GM21367 (cell line): ENCODE data around the gene UBR4.

Source experiments
- ATAC-seq: cut with Tn5 transposase; IDR thresholded peaks from one replicate; pipeline ENCODE4 v1.9.1; 2021; ENCODE audit not compliant: unreplicated experiment

UBR4 gene

DNA sequence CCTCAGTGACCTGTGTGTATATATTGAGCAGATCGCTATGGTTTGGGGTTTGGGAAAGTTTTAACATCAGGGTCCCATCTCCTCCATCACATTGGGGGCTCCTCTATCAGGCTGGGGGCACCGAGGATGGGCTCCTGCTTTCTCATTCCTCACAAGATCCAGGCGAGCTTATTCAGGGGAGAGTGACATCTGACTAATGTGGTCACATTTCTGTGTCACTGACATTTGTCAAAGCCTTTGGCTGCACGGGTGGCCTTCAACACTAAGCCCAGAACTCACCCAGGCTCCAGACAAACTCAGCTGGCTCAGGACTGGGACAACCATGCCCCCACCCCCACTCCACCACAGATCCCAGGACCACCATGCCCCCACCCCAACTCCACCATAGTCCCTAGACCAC lies 150.3 kb downstream of the UBR4 start:
- ATAC-seq: no peak

DNA sequence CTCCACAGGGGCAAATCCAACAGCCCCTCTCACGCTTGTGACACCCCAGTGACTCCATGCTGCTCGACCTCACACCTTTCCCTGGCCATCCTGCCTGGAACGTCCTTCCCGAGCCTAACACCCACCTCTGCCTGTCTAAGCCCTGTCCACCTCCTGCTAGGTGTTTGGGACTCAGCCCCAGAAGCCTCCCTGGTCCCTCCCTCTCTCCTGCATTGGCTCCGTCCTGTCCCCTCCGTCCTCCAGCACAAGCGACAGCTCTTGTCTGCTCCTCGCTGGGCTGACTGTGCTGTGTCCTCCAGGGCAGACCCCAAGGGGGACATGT lies 151.6 kb downstream of the UBR4 start:
- no peak for ATAC-seq

DNA sequence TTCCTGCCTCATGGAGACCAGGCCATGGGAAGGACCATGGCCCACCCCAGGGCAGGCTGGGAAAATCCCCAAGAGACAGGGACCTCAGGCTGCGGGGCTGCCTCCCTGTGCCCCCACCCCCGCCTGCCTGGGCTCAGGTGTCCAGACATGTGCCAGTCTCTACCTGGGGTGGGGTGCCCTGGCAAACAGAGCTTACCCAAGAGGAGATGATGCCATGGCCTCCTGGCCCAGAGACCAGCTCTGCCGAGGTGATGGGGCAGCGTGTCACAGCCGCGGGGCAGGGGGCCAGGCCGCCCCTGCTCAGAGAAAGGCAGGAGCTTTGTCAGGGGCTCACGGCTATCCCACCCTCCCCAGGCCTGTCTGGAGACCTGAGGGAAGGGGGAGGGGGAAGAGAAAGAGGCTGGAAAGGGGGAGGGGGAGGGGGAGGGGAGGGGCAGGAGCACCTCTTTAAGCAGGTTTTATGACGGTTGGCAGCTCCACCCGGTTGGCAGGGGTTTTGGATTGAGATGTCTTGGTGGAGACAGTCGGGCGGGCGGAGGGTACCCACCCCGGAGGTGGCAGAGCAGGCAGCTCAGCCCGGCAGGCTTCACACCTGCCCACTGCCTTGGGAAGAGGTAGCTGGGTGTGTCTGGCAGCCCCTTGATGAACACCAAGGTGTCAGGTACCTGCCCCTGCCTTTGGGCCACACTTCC lies 152.1 kb downstream of the UBR4 start:
- ATAC-seq: no peak

DNA sequence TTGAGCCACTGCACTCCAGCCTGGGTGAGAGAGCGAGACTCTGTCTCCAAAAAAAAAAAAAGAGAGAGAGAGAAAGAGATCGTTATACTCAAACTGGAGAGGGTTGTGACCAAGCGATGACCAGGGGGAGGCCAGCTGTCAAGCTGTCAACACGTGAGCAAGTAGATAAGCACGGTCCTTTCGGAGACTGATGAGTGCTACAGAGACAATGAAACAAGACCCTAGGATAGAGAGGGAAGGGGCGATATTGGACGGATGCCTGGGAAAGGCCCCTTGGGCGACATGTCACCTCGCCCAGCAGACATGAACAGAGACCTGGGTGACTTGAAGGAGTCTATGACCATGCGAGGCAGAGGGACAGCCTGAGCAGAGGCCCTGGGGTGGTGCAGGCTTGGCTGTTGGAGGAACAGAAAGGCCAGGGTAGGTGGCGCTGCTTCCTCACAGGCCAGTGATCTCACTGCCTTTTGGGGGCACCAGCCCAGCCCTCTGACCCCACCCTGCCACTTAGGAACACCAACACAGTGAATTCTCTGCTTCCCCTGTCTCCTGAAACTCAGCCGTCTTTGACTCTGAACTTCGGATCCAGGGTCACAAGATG lies 152.8 kb downstream of the UBR4 start:
- ATAC-seq: no peak

DNA sequence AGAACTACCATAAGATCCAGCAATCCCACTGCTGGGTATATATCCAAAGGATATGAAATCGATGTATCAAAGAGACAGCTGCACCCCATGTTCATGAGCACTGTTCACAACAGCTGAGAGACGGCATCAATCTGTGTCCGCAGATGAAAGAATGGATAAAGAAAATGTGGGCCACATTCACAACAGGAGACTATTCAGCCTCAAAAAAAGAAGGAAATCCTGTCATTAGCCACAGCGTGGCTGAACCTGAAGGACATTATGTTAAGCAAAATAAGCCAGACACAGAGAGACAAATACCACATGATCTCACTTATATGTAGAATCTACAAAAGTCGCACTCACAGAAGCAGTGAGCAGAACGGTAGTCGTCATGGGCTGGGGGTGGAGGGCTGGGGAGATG lies 154.4 kb downstream of the UBR4 start:
- ATAC-seq: no peak

DNA sequence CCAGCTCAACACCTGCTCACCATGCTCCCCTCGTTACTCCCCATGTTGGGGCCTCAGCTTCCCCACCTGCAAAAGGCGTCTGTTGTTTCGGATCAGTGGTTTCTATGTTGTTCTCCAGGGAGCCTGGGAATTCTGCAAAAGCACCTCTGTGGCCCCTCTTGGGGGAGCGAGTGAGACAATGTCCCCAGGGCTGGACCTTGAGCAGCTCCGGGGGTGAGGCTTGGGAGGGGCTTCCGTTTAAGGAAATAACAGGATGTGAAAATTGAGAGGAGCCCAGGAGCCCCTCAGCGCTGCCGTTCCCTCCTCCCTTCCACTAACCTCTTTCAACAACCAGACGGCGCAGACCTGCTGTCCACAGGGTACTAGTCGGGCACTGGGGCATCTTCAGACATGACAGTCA lies 155.1 kb downstream of the UBR4 start:
- no peak for ATAC-seq

DNA sequence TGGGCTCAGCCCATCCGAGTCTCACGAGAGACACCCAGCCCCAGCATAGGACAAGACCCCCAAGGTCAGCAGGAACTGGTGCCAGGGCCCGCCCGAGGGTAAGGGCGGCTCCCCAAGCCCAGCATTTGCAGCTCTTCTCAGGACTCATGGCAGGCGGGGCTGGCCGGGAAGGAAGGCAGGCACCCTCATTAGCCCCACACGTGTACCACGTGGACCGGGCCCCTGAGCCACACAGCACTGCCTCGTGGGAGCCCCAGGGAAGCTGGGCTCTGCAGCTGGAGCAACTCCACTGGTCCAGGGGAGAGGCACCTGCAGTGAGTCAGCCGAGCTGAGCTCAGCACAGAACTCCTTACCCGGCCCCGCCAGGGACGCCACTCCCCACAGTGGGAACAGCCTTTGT lies 155.8 kb downstream of the UBR4 start:
- no peak for ATAC-seq

DNA sequence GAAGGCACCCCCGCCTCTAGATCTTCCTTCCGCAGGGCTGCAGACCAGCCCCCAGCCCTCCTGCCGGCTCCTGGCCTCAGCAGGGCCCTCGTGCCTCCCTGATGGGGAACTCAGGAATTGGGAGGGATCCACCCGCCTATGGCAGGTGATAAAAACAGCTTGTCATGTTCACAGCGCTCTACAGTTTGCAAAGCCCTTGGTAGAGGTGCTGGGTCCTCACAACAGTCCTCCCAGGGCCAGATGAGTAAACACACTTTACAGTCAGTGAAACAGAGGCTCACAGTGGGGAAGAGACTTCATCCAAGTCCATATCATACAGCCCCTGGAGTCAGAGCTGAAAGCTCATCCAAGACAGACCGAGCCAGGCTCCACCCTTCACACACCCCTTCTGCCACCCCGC lies 156.6 kb downstream of the UBR4 start:
- no peak for ATAC-seq

DNA sequence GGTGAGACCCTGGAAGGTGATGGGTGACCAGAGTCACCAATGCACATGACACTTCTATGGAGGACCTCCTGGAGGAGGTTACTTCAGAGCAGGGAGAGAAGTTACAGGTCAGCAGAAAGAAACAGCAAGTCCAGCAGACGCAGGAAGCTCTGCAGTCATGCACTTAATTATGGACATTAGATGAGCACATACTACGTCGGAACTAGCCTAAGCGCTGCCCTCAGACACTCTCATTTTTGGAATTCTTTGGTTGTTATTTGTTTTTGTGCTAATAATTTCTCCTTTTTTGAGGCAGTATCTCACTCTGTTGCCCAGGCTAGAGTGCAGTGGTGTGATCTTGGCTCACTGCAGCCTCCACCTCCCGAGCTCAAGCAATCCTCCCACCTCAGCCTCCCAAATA lies 160.3 kb downstream of the UBR4 start:
- ATAC-seq: no peak

DNA sequence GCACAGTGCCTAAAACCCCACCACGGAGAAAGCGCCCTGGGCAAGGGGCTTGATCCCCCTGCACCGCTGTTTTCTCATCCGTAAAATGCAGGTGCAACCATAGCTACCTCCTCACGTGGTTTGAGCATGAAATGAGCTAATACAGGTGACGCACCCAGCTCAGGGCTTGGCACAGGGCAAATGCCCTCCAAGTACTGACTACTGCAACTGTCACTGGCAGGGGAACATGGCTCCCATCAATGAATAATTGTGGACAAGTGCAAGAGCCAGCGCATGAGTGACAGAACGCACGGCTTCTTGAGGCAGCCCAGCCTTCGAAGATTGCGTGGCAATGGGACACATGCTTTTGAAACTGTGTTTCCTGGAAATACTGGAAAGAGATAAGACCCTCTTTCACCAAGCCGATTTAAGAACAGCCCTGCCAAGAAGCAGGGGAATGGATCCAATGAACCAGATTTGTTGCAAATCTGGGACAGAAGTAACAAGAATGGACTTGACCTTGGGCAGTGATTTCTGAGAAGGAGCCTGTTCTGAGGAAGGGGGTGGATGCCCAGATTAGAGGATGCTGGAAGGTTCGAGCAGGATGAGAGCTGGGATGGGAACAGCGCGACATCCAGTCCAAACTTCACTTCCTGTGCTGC lies 160.8 kb downstream of the UBR4 start:
- no peak for ATAC-seq

DNA sequence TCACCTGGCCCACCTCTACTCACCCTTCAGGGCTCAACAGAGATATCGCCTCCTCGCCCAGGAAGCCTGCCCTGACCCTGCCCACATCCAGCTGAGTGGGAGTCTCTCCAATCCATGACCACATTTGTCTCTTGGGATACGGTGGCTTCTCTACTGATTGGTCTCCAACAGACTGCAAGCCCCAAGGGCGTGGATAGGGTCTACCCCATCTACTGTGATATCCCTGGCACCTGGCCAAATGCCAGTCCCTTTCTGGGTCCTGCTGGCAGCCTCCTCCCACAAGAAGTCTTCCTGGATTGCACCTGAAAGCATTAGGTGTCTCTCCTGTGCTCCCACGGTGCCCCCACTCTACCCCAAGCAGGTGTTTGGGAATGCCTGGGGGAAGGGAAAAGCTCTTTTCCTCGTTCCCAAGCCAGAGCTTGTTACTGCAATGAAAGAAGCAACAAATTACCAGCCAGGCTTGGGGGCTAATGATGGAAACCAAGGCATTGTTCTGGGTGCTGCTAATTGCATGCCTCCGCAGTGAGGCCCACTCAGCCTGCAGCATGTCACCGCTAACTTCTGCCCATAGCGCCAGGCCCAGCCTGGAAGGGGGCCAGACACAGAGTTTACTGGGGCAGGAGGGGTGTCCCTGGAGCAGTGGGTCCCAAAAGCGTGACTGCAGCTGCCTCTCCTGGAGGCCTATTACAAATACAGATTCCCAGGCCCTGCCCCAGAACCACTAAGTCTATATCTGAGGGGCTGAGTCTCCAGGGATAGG lies 162.9 kb downstream of the UBR4 start:
- ATAC-seq: no peak

DNA sequence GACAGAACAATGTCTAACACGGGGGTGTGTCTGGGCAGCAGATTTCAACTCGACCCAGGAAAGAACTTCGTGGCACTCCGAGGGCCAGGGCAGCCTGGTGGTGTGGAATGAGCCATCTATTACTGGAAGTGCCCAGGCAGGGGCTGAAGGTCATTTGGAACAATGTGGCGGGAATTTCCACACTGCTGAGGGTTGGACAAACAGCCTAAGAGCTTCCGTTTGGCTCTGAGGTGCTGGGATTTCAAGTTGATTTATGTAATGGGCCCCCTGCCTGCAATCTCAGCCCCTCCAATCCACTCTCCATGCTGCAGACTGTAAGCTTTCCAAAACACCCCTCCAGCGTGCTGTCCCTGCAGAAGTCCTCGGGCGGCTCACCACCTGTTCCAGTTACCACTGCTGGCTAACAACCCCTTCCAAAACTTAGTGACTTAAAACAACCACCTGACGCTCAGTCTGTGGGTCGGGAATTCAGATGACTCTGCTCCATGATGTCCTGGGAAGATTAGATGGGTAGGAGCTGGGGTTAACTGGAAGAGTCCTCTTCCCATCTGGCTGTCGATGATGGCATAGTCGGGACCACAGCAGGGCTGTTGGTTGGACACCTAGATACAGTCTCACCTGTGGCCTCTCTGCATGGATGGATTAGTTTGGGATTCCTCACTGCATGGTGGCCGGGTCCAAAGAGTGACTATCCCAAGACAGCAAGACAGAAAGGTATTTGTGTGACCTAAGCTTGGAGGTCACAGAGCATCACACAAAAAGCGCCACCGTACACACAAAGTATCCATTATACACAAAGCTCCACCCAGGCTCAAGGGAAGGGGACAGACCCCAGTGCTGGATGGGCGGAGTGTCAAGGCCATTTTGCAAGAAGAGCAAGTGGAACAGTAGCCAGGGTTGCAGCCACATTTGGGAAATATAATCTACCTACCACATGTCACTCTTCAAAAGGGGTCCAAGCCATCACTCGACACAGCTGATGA lies 163.9 kb downstream of the UBR4 start:
- no peak for ATAC-seq

DNA sequence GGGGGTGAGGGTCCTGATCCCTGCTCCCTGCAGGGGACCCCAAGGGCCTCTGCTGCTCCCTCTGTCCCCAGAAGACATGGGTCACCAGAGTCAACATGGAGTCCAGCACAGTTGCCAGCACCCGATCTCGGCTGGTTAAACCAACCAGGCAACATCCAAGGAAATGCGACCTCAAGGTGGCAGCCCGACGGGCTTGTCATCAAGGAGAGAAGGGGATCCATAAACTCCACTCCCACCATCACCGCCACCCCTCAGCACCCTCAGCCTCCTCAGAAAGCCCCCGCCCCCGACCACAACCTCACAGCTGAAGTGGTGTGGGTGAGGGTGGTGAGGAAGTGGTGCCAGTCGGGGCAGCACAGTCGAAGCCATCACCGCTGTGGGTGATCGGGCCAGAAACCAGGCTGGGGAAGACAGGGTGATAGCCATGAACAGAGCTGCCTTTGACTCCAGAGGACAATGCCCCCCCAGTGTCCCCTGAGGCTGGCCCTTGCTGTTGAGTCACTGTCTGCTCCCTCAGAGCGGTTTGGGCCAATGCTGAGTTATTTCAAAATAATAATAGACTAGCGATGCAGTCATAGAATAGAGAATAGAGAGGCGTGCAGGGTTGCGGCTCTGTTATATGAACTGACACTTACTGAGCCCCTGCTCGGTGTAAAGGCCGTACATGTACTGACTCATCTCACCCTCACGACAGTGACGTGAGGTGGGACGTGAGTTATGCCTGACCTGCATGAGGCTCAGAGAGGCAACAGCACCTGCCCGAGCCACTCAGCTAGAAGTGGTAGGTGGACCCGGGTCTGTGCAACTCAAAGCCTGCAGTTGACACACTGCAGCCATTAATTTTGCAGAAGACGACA lies 164.9 kb downstream of the UBR4 start:
- ATAC-seq: no peak

DNA sequence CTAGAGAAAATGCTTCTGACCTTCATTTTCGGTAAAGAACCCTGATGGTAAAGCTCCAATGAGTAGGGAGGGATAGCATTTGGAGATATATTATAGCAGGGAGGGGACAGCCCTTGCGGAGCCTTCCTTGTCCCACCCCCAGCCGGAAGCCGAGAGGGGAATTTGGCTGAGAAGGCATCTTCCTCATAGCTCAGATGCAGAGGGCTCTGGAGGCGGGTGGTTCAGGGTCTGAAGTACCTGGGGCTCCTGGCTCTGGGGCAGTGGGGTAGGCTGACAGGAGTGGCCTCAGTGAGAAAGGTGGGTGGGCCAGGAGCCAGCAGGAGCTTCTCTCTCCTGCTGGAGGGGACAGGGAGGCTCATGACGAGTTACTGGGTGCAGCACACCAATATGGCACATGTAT lies 165.6 kb downstream of the UBR4 start:
- no peak for ATAC-seq

DNA sequence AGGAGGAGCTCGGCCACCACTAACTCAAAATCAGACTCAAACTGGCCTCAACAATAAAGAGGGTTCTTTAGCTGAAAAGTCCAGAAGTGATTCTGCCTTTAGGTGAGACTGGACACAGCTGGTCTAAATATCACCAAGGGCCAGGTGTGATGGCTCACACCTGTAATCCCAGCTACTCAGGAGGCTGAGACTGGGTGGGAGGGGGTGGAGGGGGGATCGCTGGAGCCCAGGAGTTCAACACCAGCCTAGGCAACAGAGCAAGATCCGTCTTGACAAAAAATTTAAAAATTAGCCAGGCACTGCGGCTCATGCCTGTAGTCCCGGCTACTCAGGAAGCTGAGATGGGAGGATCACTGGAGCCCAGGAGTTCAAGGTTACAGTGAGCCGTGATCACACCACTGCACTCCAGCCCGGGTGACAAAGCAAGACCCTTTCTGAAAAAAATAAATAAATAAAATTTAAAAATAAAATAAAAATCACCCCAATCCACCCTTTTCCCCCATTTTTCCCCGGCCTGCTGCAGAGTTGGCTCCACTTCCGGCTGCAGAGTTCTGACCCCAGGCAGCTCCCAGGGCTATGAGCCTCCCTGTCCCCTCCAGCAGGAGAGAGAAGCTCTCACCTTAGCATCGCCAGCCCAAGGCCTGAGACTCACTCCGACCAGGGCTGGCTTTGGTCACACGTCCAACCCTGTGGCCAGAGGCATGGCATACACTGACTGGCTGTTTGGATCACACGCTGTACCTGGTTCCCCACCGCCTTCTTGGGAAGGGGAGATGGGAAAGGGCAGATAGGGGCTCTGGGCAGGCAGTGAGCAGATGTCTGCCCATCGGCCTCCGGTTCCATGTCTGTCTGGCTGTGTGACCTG lies 166.3 kb downstream of the UBR4 start:
- ATAC-seq: no peak

DNA sequence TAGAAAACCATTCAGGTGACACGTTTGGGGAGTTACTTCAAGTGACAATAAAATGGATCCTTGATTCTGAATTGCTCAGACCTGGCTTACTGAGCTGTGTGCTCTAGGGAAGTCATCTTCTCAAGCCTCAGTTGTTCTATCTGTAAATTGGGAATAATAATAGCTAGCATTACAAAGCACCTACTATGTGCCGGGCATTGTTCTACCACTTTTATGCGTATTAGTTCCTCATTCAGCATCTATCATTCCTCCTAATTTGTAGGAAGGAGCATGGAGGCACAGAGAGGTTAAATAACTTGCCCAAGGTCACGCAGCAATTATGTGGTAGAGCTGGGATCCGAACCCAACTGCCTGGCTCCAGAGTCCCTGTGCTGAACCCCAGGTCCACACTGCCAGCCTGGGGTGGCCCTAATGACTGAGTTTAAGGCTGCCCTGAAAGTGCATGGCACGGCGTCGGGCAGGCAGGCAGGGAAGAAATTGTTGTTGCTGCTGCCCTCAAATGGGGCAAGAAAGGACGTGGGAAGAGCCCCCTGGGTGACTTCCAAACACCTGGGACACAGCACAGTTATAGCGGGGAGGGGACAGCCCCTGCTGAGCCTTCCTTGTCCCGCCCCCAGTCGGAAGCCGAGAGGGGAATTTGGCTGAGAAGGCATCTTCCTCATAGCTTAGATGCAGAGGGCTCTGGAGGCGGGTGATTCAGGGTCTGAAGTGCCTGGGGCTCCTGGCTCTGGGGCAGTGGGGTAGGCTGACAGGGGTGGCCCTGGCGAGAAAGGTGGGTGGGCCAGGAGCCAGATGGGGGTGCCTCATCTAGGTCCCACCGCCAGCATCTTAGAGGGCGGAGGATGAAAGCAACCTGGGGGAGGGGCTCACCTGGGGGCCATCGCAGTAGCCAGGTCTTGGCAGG lies 167.1 kb downstream of the UBR4 start:
- ATAC-seq: no peak

DNA sequence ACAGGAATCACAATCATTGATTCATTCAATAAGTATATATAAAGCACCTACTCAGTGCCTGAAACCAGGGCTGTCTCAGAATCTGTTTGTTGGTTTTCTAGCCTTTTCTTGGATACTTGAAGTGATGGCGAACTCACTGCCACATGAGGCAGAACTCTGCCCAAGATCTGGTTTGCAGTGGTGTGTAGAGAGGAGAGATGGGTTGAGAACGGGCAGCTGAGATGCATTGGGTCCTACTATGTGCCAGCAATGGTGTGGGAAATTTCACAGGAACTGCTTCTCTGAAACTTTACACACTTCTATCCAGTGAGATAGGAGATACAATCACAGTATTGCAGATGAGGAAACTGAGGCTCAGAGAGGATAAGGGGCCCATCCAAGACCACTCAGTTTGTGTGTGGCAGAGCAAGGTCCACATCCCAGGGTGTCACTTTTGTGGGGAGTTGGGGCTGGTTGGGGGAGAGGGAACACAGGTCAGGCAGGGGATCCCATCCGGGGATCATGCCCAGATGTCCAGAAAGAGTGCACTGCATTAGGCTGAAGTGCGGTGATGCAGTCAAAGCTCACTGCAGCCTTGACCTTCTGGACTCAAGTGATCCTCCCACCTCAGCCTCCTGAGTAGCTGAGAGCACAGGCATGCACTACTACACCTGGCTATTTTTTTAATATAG lies 169.9 kb downstream of the UBR4 start:
- no peak for ATAC-seq
